Mammary epithelial cell (primary cell): Measurements from ENCODE around the gene KCNQ1.

Source experiments
- EZH2 ChIP-seq: IDR thresholded peaks from 2 replicates; pipeline ENCODE4 v1.6.1; 2012; ENCODE audit warnings: low read length, inconsistent platforms, borderline replicate concordance
- TF ChIP-seq, protein P1 (sequence below), 2 donors: IDR thresholded peaks in 1 of 2; conservative IDR thresholded peaks in 1 of 2; 2 replicates each; pipeline ENCODE4 v1.5.1; 2011 to 2012; ENCODE audit warnings: inconsistent platforms in 2 of 2, low read length in 2 of 2, mild to moderate bottlenecking in 2 of 2, control low read depth in 1 of 2, low read depth in 1 of 2; ENCODE audit not compliant: insufficient read depth in 1 of 2; ENCODE audit errors: extremely low read depth in 1 of 2

- TF ChIP-seq, protein P1, sequence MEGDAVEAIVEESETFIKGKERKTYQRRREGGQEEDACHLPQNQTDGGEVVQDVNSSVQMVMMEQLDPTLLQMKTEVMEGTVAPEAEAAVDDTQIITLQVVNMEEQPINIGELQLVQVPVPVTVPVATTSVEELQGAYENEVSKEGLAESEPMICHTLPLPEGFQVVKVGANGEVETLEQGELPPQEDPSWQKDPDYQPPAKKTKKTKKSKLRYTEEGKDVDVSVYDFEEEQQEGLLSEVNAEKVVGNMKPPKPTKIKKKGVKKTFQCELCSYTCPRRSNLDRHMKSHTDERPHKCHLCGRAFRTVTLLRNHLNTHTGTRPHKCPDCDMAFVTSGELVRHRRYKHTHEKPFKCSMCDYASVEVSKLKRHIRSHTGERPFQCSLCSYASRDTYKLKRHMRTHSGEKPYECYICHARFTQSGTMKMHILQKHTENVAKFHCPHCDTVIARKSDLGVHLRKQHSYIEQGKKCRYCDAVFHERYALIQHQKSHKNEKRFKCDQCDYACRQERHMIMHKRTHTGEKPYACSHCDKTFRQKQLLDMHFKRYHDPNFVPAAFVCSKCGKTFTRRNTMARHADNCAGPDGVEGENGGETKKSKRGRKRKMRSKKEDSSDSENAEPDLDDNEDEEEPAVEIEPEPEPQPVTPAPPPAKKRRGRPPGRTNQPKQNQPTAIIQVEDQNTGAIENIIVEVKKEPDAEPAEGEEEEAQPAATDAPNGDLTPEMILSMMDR (conservative IDR thresholded peaks at IDR 0.05 in 1 of 2, IDR thresholded peaks at IDR 0.05 in 1 of 2; ENCODE audit: extremely low read depth in 1 of 2, insufficient read depth in 1 of 2, low read depth in 1 of 2, low read length in 2 of 2), result no peak
- no peak for TF ChIP-seq EZH2
These were observed 19.8 kb downstream of the KCNQ1 start for GRCh38 chr11:2464451-2465165.
